Liver (tissue), 3 donors: Measurements from ENCODE around the gene DPY19L1.

Experiments used
- EGR1 ChIP-seq, 2 donors: IDR thresholded peaks; 2 replicates each; pipeline ENCODE4 v1.6.1; 2016 to 2018; ENCODE audit warnings: antibody characterized with exemption in 2 of 2, low read depth in 2 of 2
- FOXA1 ChIP-seq: IDR thresholded peaks from 2 replicates; pipeline ENCODE4 v1.6.1; 2016; ENCODE audit warnings: antibody characterized with exemption
- GABPA ChIP-seq, 2 donors: IDR thresholded peaks in 1 of 2; conservative IDR thresholded peaks in 1 of 2; 2 replicates each; pipeline ENCODE4 v1.6.1; 2016; ENCODE audit warnings: antibody characterized with exemption in 2 of 2, mild to moderate bottlenecking in 1 of 2, moderate library complexity in 1 of 2
- JUND ChIP-seq, 2 donors: IDR thresholded peaks; 2 replicates each; pipeline ENCODE4 v1.6.1; 2016; ENCODE audit warnings: antibody characterized with exemption in 2 of 2
- NR2F2 ChIP-seq: IDR thresholded peaks from 2 replicates; pipeline ENCODE4 v1.6.1; 2016; ENCODE audit warnings: antibody characterized with exemption
- RXRA ChIP-seq, 2 donors: IDR thresholded peaks; 2 replicates each; pipeline ENCODE4 v1.6.1; 2017 to 2018; ENCODE audit warnings: antibody characterized with exemption in 2 of 2, mild to moderate bottlenecking in 1 of 2
- TAF1 ChIP-seq: conservative IDR thresholded peaks from 2 replicates; pipeline ENCODE4 v1.6.1; 2016; ENCODE audit warnings: antibody characterized with exemption, mild to moderate bottlenecking
- YY1 ChIP-seq: IDR thresholded peaks from 2 replicates; pipeline ENCODE4 v1.6.1; 2016; ENCODE audit warnings: antibody characterized with exemption, mild to moderate bottlenecking
- TF ChIP-seq, protein P1 (sequence below): fragments of 150-350 bp; IDR thresholded peaks from 2 replicates; pipeline ENCODE4 v1.5.1; 2017; ENCODE audit warnings: improper control_type of control experiment, low read depth, low read length; ENCODE audit not compliant: missing input control
- TF ChIP-seq, protein P2 (sequence below): IDR thresholded peaks from 2 replicates; pipeline ENCODE4 v1.6.1; 2016; ENCODE audit warnings: antibody characterized with exemption, mild to moderate bottlenecking
- TF ChIP-seq, protein P3 (sequence below): IDR thresholded peaks from 2 replicates; pipeline ENCODE4 v1.6.1; 2016; ENCODE audit warnings: antibody characterized with exemption
- TF ChIP-seq, protein P4 (sequence below): IDR thresholded peaks from 2 replicates; pipeline ENCODE4 v1.6.1; 2016; ENCODE audit warnings: antibody characterized with exemption
- donor health status: healthy.
- donor health status: healthy.

DNA sequence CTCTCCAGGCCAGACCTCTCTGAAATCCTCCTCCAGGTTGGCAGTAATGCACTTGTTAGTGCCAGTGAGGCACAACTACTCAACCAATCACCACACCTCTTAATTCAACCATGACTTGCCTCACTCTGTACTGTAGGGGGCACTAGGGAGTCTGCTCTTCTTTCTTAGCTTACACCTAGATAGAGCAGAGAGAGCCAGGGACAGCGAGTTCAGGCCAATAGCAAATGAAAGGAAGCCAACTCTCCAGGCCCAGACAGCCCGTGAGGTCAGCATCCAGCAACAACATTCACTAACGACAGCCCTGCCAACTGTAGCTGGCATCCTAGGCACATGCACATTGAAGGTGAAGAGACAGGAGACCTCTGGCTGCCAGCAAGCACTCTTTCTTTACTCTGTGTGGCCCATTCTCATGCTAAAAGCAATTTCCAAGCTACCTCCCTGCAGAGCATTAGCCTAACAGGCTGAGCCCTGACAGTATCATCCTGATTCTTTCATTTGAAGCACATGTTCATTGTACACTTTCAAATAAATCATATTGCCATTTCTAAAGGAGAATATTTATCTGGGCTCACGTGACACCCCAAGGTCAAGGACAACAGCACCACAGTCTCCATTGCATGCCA is 136.3 kb downstream of the DPY19L1 start:
- no peak for TF ChIP-seq YY1
- TF ChIP-seq, protein P1, sequence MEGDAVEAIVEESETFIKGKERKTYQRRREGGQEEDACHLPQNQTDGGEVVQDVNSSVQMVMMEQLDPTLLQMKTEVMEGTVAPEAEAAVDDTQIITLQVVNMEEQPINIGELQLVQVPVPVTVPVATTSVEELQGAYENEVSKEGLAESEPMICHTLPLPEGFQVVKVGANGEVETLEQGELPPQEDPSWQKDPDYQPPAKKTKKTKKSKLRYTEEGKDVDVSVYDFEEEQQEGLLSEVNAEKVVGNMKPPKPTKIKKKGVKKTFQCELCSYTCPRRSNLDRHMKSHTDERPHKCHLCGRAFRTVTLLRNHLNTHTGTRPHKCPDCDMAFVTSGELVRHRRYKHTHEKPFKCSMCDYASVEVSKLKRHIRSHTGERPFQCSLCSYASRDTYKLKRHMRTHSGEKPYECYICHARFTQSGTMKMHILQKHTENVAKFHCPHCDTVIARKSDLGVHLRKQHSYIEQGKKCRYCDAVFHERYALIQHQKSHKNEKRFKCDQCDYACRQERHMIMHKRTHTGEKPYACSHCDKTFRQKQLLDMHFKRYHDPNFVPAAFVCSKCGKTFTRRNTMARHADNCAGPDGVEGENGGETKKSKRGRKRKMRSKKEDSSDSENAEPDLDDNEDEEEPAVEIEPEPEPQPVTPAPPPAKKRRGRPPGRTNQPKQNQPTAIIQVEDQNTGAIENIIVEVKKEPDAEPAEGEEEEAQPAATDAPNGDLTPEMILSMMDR = no peak
- TF ChIP-seq, protein P2, sequence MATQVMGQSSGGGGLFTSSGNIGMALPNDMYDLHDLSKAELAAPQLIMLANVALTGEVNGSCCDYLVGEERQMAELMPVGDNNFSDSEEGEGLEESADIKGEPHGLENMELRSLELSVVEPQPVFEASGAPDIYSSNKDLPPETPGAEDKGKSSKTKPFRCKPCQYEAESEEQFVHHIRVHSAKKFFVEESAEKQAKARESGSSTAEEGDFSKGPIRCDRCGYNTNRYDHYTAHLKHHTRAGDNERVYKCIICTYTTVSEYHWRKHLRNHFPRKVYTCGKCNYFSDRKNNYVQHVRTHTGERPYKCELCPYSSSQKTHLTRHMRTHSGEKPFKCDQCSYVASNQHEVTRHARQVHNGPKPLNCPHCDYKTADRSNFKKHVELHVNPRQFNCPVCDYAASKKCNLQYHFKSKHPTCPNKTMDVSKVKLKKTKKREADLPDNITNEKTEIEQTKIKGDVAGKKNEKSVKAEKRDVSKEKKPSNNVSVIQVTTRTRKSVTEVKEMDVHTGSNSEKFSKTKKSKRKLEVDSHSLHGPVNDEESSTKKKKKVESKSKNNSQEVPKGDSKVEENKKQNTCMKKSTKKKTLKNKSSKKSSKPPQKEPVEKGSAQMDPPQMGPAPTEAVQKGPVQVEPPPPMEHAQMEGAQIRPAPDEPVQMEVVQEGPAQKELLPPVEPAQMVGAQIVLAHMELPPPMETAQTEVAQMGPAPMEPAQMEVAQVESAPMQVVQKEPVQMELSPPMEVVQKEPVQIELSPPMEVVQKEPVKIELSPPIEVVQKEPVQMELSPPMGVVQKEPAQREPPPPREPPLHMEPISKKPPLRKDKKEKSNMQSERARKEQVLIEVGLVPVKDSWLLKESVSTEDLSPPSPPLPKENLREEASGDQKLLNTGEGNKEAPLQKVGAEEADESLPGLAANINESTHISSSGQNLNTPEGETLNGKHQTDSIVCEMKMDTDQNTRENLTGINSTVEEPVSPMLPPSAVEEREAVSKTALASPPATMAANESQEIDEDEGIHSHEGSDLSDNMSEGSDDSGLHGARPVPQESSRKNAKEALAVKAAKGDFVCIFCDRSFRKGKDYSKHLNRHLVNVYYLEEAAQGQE = no peak
- TF ChIP-seq GABPA (IDR thresholded peaks at IDR 0.05 in 1 of 2, conservative IDR thresholded peaks at IDR 0.05 in 1 of 2) = no peak
- no peak for TF ChIP-seq TAF1
- no peak for TF ChIP-seq JUND (IDR thresholded peaks at IDR 0.05)
- TF ChIP-seq, protein P3, sequence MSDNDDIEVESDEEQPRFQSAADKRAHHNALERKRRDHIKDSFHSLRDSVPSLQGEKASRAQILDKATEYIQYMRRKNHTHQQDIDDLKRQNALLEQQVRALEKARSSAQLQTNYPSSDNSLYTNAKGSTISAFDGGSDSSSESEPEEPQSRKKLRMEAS = no peak
- TF ChIP-seq RXRA (IDR thresholded peaks at IDR 0.05) = no peak
- TF ChIP-seq NR2F2 = no peak
- TF ChIP-seq EGR1 (IDR thresholded peaks at IDR 0.05; ENCODE audit: low read depth in 2 of 2) = no peak
- TF ChIP-seq FOXA1 = no peak
- TF ChIP-seq, protein P4, sequence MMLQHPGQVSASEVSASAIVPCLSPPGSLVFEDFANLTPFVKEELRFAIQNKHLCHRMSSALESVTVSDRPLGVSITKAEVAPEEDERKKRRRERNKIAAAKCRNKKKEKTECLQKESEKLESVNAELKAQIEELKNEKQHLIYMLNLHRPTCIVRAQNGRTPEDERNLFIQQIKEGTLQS = no peak
